Hair follicular keratinocyte (primary cell): ENCODE results near the gene UBALD2. TPM values are rescaled to one million over a fixed set of nuclear protein-coding genes. Genes with fewer than 3 reads are reported as not detected.

Experiments used
- total RNA-seq: library from RNA; depleted of rRNA; stranded (reverse); fragments of >200 nt; gene quantifications from 2 replicates; pipeline ENCODE4 v1.2.3, GENCODE V29; 2015

UBALD2 gene
- 16.0 and 20.7 TPM in 2 replicates for total RNA-seq

DNA sequence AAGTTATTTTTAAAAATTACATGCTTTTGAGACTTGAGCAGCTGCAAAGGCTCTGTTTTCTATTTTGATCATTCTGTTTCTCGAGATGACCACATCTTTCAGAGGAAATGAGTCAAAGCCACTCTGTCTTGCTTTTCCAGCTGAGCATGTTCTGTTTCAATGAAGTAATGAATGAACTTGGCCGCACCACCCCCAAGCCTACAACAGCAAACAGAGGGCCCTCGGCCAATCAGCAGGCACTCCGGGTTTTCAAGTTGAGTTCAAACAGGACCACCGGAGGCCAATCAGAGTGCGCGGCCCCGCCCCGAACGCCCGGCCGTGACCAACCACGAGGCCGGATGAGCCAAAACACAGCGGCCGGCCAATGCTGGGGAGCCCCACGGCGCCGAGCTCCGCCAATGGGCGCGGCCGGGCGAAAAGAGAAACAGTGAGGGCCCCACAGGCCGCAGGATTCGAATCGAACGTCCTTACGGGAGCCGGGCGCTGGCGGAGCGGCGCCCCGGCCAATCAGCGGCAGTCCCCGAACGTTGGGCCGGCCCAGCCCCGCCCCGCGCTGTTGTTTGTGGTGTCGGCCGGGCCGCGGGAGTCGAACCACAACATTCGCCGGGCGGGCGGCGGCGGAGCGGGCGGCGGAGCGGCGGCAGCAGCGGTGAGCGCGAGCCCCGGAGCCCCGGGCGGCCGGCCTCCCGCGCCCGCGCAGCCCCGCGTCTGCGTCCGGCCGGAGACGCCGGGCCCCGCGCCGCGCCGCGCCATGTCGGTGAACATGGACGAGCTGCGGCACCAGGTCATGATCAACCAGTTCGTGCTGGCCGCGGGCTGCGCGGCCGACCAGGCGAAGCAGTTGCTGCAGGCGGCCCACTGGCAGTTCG, at the start of gene UBALD2:
TSS of gene UBALD2 (plus strand) at position 594 of the 869 bp plus-strand sequence. CDS start at position 752, 158 bp downstream.

DNA sequence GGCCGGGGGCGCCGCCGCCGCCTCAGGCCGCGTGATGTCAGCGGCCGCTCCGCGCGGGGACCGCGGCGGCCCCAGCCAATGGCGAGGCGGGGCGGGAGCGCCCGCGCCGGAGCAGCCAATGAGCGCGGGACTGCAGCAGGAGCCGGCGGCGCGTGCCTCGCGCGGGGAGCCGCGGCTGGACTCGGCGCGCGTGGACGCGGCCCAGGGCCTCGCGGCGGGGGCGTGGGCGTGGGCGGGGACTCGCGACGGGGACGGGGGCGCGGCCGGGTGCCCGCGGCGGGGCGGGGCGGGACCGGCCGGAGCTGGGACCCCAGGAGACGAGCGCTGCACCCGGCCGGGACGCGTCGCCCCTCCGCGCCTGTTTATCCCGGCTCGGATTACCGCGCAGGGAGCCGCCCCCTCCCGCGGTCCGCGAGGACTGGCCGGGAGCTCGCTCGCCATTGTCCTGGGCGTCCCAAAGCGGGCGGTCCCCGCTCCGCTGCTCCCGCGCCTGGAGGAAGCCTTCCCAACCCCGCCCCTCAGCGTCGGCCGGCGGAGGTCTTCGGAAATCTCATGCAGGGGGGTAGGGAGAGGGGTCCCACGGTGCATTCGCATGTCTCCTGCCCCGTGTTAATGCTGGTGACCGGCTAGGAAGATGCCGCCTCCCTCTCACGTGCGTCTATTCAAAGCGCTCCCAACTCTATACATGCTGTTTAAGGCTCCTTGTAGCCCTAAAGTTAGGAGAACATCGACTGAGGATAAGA, 24.5 kb upstream of the UBALD2 start, which contains the start of gene RNF157:
TSS of gene RNF157 (minus strand) at position 33 of the 743 bp plus-strand sequence. CDS start 253 bp downstream, outside the sequence.

DNA sequence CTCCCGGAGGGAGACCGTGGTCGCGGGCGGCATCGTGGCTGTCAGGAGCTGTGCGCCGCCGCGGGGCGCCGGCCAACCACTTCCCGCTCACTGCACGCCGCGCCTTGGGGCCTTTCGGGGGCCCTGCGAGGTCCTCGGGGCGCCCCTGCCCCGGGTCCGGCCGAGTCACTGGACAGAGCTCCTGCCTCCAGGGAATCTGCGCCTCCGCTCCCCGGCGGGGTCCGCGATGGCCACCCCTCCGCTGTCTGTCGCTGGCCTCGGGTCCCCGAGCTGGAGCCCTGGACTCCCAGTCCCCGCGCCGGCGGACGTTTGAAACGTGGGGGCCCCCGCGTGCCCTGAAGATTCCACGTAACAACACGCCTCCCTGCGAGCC, 42.8 kb downstream of the UBALD2 start, which contains the start of gene QRICH2:
TSS of gene QRICH2 (minus strand) at position 311 of the 373 bp plus-strand sequence. CDS start at position 33, 278 bp downstream.

Other genes starting within 250 kb of the UBALD2 start
- 14.2 and 19.4 TPM in 2 replicates for gene EVPL, start 238.0 kb upstream of the UBALD2 start, total RNA-seq
- 33.6 and 38.8 TPM in 2 replicates for gene SRP68, start 192.8 kb upstream of the UBALD2 start, total RNA-seq
- 0.42 TPM in 1 of 2 replicates, not detected in the other for gene GALR2, start 190.6 kb upstream of the UBALD2 start, total RNA-seq
- gene ZACN, start 186.2 kb upstream of the UBALD2 start, total RNA-seq = not detected in 2 replicates
- gene EXOC7, start 161.6 kb upstream of the UBALD2 start, total RNA-seq = 45.4 and 52.4 TPM in 2 replicates
- 0.23 TPM in 1 of 2 replicates, not detected in the other for gene FOXJ1, start 124.1 kb upstream of the UBALD2 start, total RNA-seq
- gene RNF157, start 24.9 kb upstream of the UBALD2 start, total RNA-seq = 0.15 TPM in 1 of 2 replicates, not detected in the other
- 0.94 and 1.8 TPM in 2 replicates for gene QRICH2, start 42.9 kb downstream of the UBALD2 start, total RNA-seq
- gene PRPSAP1, start 88.6 kb downstream of the UBALD2 start, total RNA-seq = 37.3 and 45.4 TPM in 2 replicates
- 129 and 141 TPM in 2 replicates for gene SPHK1, start 119.3 kb downstream of the UBALD2 start, total RNA-seq
- 8.7 and 14.6 TPM in 2 replicates for gene UBE2O, start 187.8 kb downstream of the UBALD2 start, total RNA-seq
- gene AANAT, start 202.3 kb downstream of the UBALD2 start, total RNA-seq = not detected in 2 replicates
- 35.3 and 73.6 TPM in 2 replicates for gene RHBDF2, start 236.1 kb downstream of the UBALD2 start, total RNA-seq